Measurements from ENCODE around the gene FOXL3. TPM values are rescaled to one million over a fixed set of nuclear protein-coding genes. Genes with fewer than 3 reads are reported as not detected.

Gene FOXL3
- total RNA-seq, 1 experiment from 2014 or later, result not detected

DNA sequence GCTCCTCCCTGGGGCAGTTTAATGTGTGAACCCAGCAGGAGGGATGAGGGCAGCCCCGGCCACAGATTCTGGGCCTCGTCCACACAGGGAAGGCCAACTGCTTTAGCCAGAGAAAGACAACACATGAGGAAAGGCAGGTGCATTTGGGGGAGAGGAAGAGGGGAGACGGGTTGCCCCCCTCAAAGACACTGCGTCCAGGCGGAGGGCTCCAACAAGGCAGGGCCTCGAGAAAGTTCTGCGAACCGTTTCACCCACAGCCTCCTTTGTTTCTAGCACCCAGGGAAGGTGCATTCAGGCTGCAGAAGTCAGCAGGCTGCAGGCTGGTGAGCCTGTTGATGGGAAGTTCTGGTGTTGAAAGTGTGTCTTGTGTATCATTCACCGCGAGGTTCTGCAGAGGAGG, 10.1 kb downstream of the FOXL3 start:
- DNase-seq (ENCODE audit: low read depth, low spot score) (no peak), ATAC-seq (no peak)
- H3K27ac ChIP-seq (ENCODE audit: low read length), result no peak overlapping the region
- ChIA-PET CTCF (no interaction called here), POLR2A (no interaction called here)
- no TSS peak for BruUV-seq (replicated peaks)
- intact Hi-C loops (cut with micrococcal nuclease; ENCODE audit: unreplicated experiment), result no loop called here
- in situ Hi-C loops (cut with HindIII; ENCODE audit: low pct_unique_long_range_greater_than_20kb, low sequenced_read_pairs), result no loop called here
- TF ChIP-seq SIN3A (IDR thresholded peaks at IDR 0.05; ENCODE audit: borderline replicate concordance, insufficient read depth, low read depth, low read length), result no peak
- no peak for TF ChIP-seq REST (IDR thresholded peaks at IDR 0.05; ENCODE audit: insufficient read depth in 1 of 2, low read depth in 2 of 2, low read length in 1 of 2)
- no peak for TF ChIP-seq CTCF (IDR thresholded peaks at IDR 0.05)
- TF ChIP-seq POLR2AphosphoS5 (IDR thresholded peaks at IDR 0.05; ENCODE audit: low read depth, low read length), result no peak
- no peak for TF ChIP-seq TCF7L2 (IDR thresholded peaks at IDR 0.05; ENCODE audit: low read depth, low read length)
- H3K4me3 ChIP-seq (ENCODE audit: low read depth in 2 of 2, low read length in 2 of 2), result no peak overlapping the region
- no peaks in the 10 kb centered on the region for H3K27me3 ChIP-seq (ENCODE audit: control insufficient read depth, insufficient read depth, low read length)
- H3K4me1 ChIP-seq (ENCODE audit: control insufficient read depth, insufficient read depth, low read length), result no peaks in the 10 kb centered on the region
- H3K36me3 ChIP-seq (ENCODE audit: control insufficient read depth, insufficient read depth, low read length), result no peaks in the 10 kb centered on the region
- no peaks in the 10 kb centered on the region for H3K9me3 ChIP-seq (ENCODE audit: control insufficient read depth, insufficient read depth, low read depth, low read length)

- Histone ChIP-seq H3K4me3 (ENCODE audit: low read depth in 2 of 2, low read length in 2 of 2) (no peak overlapping the region), H3K4me1 (ENCODE audit: control insufficient read depth, insufficient read depth, low read length) (no peaks in the 10 kb centered on the region), H3K27ac (ENCODE audit: low read length) (no peak overlapping the region), H3K36me3 (ENCODE audit: control insufficient read depth, insufficient read depth, low read length) (no peaks in the 10 kb centered on the region), H3K9me3 (ENCODE audit: control insufficient read depth, insufficient read depth, low read depth, low read length) (no peaks in the 10 kb centered on the region), H3K27me3 (ENCODE audit: control insufficient read depth, insufficient read depth, low read length) (no peaks in the 10 kb centered on the region)
- ATAC-seq (no peak), DNase-seq (ENCODE audit: low read depth, low spot score) (no peak)
- ChIA-PET CTCF (no interaction called here), POLR2A (no interaction called here)
- TF ChIP-seq SIN3A (IDR thresholded peaks at IDR 0.05; ENCODE audit: borderline replicate concordance, insufficient read depth, low read depth, low read length) (no peak), POLR2AphosphoS5 (IDR thresholded peaks at IDR 0.05; ENCODE audit: low read depth, low read length) (no peak), CTCF (IDR thresholded peaks at IDR 0.05) (no peak), TCF7L2 (IDR thresholded peaks at IDR 0.05; ENCODE audit: low read depth, low read length) (no peak), REST (IDR thresholded peaks at IDR 0.05; ENCODE audit: insufficient read depth in 1 of 2, low read depth in 2 of 2, low read length in 1 of 2) (no peak)
- intact Hi-C loops (cut with micrococcal nuclease; ENCODE audit: unreplicated experiment) (no loop called here), in situ Hi-C loops (cut with HindIII; ENCODE audit: low pct_unique_long_range_greater_than_20kb, low sequenced_read_pairs) (no loop called here)
- no TSS peak for BruUV-seq (replicated peaks)
Observed at GRCh38 chr7:300546-301290, 10.7 kb downstream of the FOXL3 start.

All from Panc1 (cell line).